Mesothelial cell of epicardium (in vitro differentiated cells): ENCODE results near the gene SNX27. TPM values are rescaled to one million over a fixed set of nuclear protein-coding genes. Genes with fewer than 3 reads are reported as not detected.
"Not testable (repeated sequence)": the region's sequence is repeated elsewhere in the genome, so short reads cannot be mapped to it uniquely, and the experiment has no call there.

Experiments
- DNase-seq, 2 experiments: peaks; one replicate each; pipeline ENCODE4 v3.0.0; 2021; ENCODE audit warnings: low spot score in 2 of 2; ENCODE audit not compliant: unreplicated experiment in 2 of 2
- H3K27ac Mint-ChIP-seq: 2 replicates; pipeline ENCODE4 v1.8.0; 2021; ENCODE audit warnings: mixed read lengths
- H3K27me3 Mint-ChIP-seq: 2 replicates; pipeline ENCODE4 v1.8.0; 2021; ENCODE audit warnings: low read depth, mixed read lengths
- H3K36me3 Mint-ChIP-seq: 2 replicates; pipeline ENCODE4 v1.8.0; 2021; ENCODE audit warnings: mixed read lengths
- H3K4me1 Mint-ChIP-seq: 2 replicates; pipeline ENCODE4 v1.8.0; 2021; ENCODE audit warnings: mixed read lengths
- H3K4me3 Mint-ChIP-seq: 2 replicates; pipeline ENCODE4 v1.8.0; 2021; ENCODE audit warnings: mild to moderate bottlenecking, moderate library complexity, mixed read lengths
- H3K9me3 Mint-ChIP-seq: 2 replicates; pipeline ENCODE4 v1.8.0; 2021; ENCODE audit warnings: mixed read lengths
- CTCF ChIP-seq: fragments of 200-600 bp; sonication (generic); IDR thresholded peaks from one replicate; pipeline ENCODE4 v1.5.0; 2021; ENCODE audit warnings: antibody characterized with exemption; ENCODE audit not compliant: unreplicated experiment
- total RNA-seq: library from RNA; stranded (reverse); gene quantifications from 3 replicates; pipeline ENCODE4 v1.2.1, GENCODE V29; 2021

The SNX27 gene
- total RNA-seq, 1 donor from 2014 or later, result 44.0 TPM

- no peak overlapping the region for H3K4me3 Mint-ChIP-seq
- H3K4me1 Mint-ChIP-seq, result no peaks in the 10 kb centered on the region
- peaks cover 44% of the 10 kb centered on the region for H3K27me3 Mint-ChIP-seq
- TF ChIP-seq CTCF, result no peak
- no peak overlapping the region for H3K27ac Mint-ChIP-seq
- no peaks in the 10 kb centered on the region for H3K36me3 Mint-ChIP-seq
- H3K9me3 Mint-ChIP-seq, result no peaks in the 10 kb centered on the region
- no peak for DNase-seq
Measured at GRCh38 chr1:151729157-151729965, 117.5 kb downstream of the SNX27 start.

GRCh38 chr1:151729966-151730291, 118.1 kb downstream of the SNX27 start:
- no peaks in the 10 kb centered on the region for H3K9me3 Mint-ChIP-seq
- H3K36me3 Mint-ChIP-seq, result no peaks in the 10 kb centered on the region
- no peak for DNase-seq
- no peak for TF ChIP-seq CTCF
- no peak overlapping the region for H3K27ac Mint-ChIP-seq
- no peaks in the 10 kb centered on the region for H3K4me1 Mint-ChIP-seq
- H3K27me3 Mint-ChIP-seq, result peaks cover 39% of the 10 kb centered on the region
- no peak overlapping the region for H3K4me3 Mint-ChIP-seq

GRCh38 chr1:151733126-151733525, 121.3 kb downstream of the SNX27 start:
- TF ChIP-seq CTCF, result no peak
- H3K4me1 Mint-ChIP-seq, result no peaks in the 10 kb centered on the region
- H3K9me3 Mint-ChIP-seq, result peaks cover 10% of the 10 kb centered on the region
- H3K27ac Mint-ChIP-seq, result no peak overlapping the region
- H3K4me3 Mint-ChIP-seq, result no peak overlapping the region
- peaks cover 14% of the 10 kb centered on the region for H3K27me3 Mint-ChIP-seq
- H3K36me3 Mint-ChIP-seq, result no peaks in the 10 kb centered on the region
- DNase-seq, result no peak

GRCh38 chr1:151733995-151734394, 122.1 kb downstream of the SNX27 start:
- peaks cover 11% of the 10 kb centered on the region for H3K9me3 Mint-ChIP-seq
- H3K27me3 Mint-ChIP-seq, H3K4me1 Mint-ChIP-seq, DNase-seq, H3K36me3 Mint-ChIP-seq, H3K4me3 Mint-ChIP-seq, H3K27ac Mint-ChIP-seq: not testable (repeated sequence)

GRCh38 chr1:151737026-151737425, 125.2 kb downstream of the SNX27 start:
- H3K4me3 Mint-ChIP-seq, result no peak overlapping the region
- no peaks in the 10 kb centered on the region for H3K36me3 Mint-ChIP-seq
- TF ChIP-seq CTCF, result no peak

GRCh38 chr1:151737479-151737878, 125.6 kb downstream of the SNX27 start:
- H3K36me3 Mint-ChIP-seq, result no peaks in the 10 kb centered on the region
- H3K27me3 Mint-ChIP-seq, result peaks cover 5% of the 10 kb centered on the region
- H3K4me3 Mint-ChIP-seq, result no peak overlapping the region
- no peak overlapping the region for H3K27ac Mint-ChIP-seq
- TF ChIP-seq CTCF, result no peak
- peaks cover 11% of the 10 kb centered on the region for H3K9me3 Mint-ChIP-seq
- peaks cover 12% of the 10 kb centered on the region for H3K4me1 Mint-ChIP-seq
- no peak for DNase-seq

More at GRCh38 chr1:151737026-151737425, 125.2 kb downstream of the SNX27 start:
- DNase-seq, result no peak
- H3K9me3 Mint-ChIP-seq, result peaks cover 11% of the 10 kb centered on the region
- H3K27ac Mint-ChIP-seq, result no peak overlapping the region
- H3K27me3 Mint-ChIP-seq, result peaks cover 2% of the 10 kb centered on the region
- peaks cover 12% of the 10 kb centered on the region for H3K4me1 Mint-ChIP-seq
